HL-60 (cell line): ENCODE data around the gene TTYH2.

Source experiments
- DNase-seq, 2 experiments: peaks; one replicate each; pipeline ENCODE4 v3.0.0-alpha.2; 2010 to 2020; ENCODE audit warnings: low read depth in 1 of 2, low spot score in 1 of 2
- H3K27ac ChIP-seq: fragments of 250-450 bp; sonication (Bioruptor Pico); replicated peaks from 2 replicates; pipeline ENCODE4 v1.5.1; 2020; ENCODE audit warnings: mild to moderate bottlenecking, moderate library complexity
- H3K27me3 ChIP-seq: fragments of 250-450 bp; sonication (Bioruptor Pico); 2 replicates; pipeline ENCODE4 v1.5.1; 2021; ENCODE audit warnings: mild to moderate bottlenecking, moderate library complexity; ENCODE audit not compliant: insufficient read depth, poor library complexity, severe bottlenecking
- H3K4me3 ChIP-seq: replicated peaks from 2 replicates; pipeline ENCODE4 v1.5.1; 2011; ENCODE audit warnings: mild to moderate bottlenecking, control low read depth, low read length; ENCODE audit not compliant: insufficient read depth
- GABPA ChIP-seq: IDR thresholded peaks from 2 replicates; pipeline ENCODE4 v1.6.1; 2012; ENCODE audit warnings: low read depth
- POLR2AphosphoS5 ChIP-seq: IDR thresholded peaks from 2 replicates; pipeline ENCODE4 v1.6.1; 2012; ENCODE audit warnings: low read depth
- SPI1 ChIP-seq: IDR thresholded peaks from 2 replicates; pipeline ENCODE4 v1.6.1; 2012; ENCODE audit warnings: low read depth, mild to moderate bottlenecking, borderline replicate concordance
- TF ChIP-seq, protein P1 (sequence below): IDR thresholded peaks from one replicate; pipeline ENCODE4 v1.5.1; 2011; ENCODE audit warnings: low read length, control low read depth, inconsistent platforms; ENCODE audit not compliant: insufficient read depth
- TF ChIP-seq, protein P2 (sequence below): IDR thresholded peaks from 2 replicates; pipeline ENCODE4 v1.6.1; 2012; ENCODE audit warnings: low read depth; ENCODE audit not compliant: insufficient replicate concordance

TTYH2 gene

DNA sequence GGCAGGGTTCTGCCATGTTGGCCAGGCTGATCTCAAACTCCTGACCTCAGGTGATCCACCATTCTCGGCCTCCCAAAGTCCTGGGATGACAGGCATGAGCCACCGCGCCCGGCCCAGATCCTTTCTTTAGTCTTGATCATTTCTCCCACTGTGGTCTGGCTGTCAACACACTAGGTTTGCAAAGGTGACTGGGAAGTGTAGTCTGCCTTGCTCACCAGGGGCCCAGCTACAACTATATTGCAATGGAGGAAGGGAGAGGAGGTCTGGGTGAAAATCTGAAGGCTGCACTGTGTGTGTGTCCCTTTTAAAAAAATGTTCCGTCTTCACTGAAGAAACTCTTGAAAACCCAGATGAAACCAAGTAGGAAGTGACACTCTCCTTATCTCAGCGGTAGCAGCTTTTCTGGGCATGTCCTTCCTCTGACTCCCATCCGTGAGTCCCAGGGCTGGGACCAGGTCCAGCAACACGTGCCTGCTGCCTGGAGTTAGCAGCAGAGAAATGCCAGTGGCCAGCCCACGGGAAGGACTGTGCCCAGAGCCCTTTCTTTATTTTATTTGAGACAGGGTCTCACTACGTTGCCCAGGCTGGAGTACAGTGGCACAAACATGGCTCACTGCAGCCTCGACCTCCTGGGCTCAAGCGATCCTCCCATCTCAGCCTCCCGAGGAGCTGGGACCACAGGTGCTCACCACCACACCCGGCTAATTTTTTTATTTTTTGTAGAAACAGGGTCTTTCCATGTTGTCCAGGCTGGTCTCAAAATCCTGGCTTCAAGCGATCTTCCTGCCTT, 94.8 kb downstream of the TTYH2 start:
- no peak overlapping the region for H3K4me3 ChIP-seq
- H3K27ac ChIP-seq: no peak overlapping the region
- no peak for DNase-seq
- TF ChIP-seq, protein P1, sequence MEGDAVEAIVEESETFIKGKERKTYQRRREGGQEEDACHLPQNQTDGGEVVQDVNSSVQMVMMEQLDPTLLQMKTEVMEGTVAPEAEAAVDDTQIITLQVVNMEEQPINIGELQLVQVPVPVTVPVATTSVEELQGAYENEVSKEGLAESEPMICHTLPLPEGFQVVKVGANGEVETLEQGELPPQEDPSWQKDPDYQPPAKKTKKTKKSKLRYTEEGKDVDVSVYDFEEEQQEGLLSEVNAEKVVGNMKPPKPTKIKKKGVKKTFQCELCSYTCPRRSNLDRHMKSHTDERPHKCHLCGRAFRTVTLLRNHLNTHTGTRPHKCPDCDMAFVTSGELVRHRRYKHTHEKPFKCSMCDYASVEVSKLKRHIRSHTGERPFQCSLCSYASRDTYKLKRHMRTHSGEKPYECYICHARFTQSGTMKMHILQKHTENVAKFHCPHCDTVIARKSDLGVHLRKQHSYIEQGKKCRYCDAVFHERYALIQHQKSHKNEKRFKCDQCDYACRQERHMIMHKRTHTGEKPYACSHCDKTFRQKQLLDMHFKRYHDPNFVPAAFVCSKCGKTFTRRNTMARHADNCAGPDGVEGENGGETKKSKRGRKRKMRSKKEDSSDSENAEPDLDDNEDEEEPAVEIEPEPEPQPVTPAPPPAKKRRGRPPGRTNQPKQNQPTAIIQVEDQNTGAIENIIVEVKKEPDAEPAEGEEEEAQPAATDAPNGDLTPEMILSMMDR: no peak
- TF ChIP-seq, protein P2, sequence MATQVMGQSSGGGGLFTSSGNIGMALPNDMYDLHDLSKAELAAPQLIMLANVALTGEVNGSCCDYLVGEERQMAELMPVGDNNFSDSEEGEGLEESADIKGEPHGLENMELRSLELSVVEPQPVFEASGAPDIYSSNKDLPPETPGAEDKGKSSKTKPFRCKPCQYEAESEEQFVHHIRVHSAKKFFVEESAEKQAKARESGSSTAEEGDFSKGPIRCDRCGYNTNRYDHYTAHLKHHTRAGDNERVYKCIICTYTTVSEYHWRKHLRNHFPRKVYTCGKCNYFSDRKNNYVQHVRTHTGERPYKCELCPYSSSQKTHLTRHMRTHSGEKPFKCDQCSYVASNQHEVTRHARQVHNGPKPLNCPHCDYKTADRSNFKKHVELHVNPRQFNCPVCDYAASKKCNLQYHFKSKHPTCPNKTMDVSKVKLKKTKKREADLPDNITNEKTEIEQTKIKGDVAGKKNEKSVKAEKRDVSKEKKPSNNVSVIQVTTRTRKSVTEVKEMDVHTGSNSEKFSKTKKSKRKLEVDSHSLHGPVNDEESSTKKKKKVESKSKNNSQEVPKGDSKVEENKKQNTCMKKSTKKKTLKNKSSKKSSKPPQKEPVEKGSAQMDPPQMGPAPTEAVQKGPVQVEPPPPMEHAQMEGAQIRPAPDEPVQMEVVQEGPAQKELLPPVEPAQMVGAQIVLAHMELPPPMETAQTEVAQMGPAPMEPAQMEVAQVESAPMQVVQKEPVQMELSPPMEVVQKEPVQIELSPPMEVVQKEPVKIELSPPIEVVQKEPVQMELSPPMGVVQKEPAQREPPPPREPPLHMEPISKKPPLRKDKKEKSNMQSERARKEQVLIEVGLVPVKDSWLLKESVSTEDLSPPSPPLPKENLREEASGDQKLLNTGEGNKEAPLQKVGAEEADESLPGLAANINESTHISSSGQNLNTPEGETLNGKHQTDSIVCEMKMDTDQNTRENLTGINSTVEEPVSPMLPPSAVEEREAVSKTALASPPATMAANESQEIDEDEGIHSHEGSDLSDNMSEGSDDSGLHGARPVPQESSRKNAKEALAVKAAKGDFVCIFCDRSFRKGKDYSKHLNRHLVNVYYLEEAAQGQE: no peak
- TF ChIP-seq POLR2AphosphoS5 (no peak), GABPA (no peak), SPI1 (no peak)
- H3K27me3 ChIP-seq: no peaks in the 10 kb centered on the region

DNA sequence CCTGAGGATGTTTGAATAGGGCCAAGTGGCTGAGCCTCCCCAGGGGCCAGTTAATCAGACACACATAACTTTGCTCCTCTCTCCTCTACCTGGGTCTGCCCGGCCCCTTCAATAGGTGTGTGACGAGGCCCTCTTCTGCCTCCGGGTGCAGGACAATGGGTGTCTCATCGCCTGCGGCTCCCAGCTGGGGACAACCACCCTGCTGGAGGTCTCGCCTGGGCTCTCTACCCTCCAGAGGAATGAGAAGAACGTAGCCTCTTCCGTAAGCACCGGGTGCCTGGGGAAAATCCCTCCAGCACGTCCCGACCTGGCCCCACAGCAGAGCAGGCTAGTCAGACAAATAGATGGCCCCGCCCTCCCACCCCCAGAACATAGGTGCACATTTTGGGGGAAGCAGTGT, 96.5 kb downstream of the TTYH2 start:
- Histone ChIP-seq H3K27ac (no peak overlapping the region), H3K4me3 (no peak overlapping the region), H3K27me3 (no peaks in the 10 kb centered on the region)
- TF ChIP-seq GABPA (no peak), SPI1 (no peak), POLR2AphosphoS5 (no peak)
- TF ChIP-seq, protein P2: no peak
- TF ChIP-seq, protein P1: no peak
- no peak for DNase-seq
